Caco-2 (cell line): ENCODE data around the gene HSD11B2. TPM values are rescaled to one million over a fixed set of nuclear protein-coding genes. Genes with fewer than 3 reads are reported as not detected.

Experiments
- BruUV-seq: library from RNA; stranded (reverse); fragments of 400-500 nt; replicated peaks from 2 replicates; lab custom pipeline; 2021; lab: Mats Ljungman, UMichigan
- CTCF ChIA-PET: fragments of 300-600 bp; sonication (Branson Sonifier 250); formaldehyde crosslinking; loops from one replicate; lab custom pipeline; 2022; ENCODE audit warnings: antibody characterized with exemption; lab: Charles Lee
- POLR2A ChIA-PET: fragments of 300-600 bp; sonication (Branson Sonifier 250); formaldehyde crosslinking; loops from one replicate; lab custom pipeline; 2022; ENCODE audit warnings: antibody characterized with exemption; lab: Charles Lee
- DNase-seq, 2 experiments: peaks; one replicate each; pipeline versions ENCODE4 v3.0.0 to v3.0.0-alpha.2; 2020 to 2022
- H3K27me3 ChIP-seq: replicated peaks from 2 replicates; pipeline ENCODE4 v1.6.0; 2011; ENCODE audit warnings: low read length; ENCODE audit not compliant: control insufficient read depth, insufficient read depth
- H3K36me3 ChIP-seq: 2 replicates; pipeline ENCODE4 v1.5.1; 2011; ENCODE audit warnings: low read length; ENCODE audit not compliant: control insufficient read depth, insufficient read depth
- H3K4me1 ChIP-seq: fragments of 250-450 bp; sonication (Bioruptor Pico); 2 replicates; pipeline ENCODE4 v1.5.1; 2020; ENCODE audit warnings: mild to moderate bottlenecking
- H3K4me3 ChIP-seq: 2 replicates; pipeline ENCODE4 v1.5.1; 2011; ENCODE audit warnings: low read depth, mild to moderate bottlenecking, control low read depth, low read length
- H3K9me3 ChIP-seq: fragments of 250-450 bp; sonication (Bioruptor Pico); 2 replicates; pipeline ENCODE4 v1.5.1; 2020; ENCODE audit warnings: mild to moderate bottlenecking, moderate library complexity
- H3K27ac Mint-ChIP-seq: one replicate; pipeline ENCODE4 v1.8.0; 2022; ENCODE audit warnings: mixed read lengths; ENCODE audit not compliant: unreplicated experiment
- H3K27me3 Mint-ChIP-seq: one replicate; pipeline ENCODE4 v1.8.0; 2022; ENCODE audit warnings: mixed read lengths; ENCODE audit not compliant: insufficient read depth, unreplicated experiment
- H3K36me3 Mint-ChIP-seq: one replicate; pipeline ENCODE4 v1.8.0; 2022; ENCODE audit warnings: mild to moderate bottlenecking, mixed read lengths; ENCODE audit not compliant: insufficient read depth, unreplicated experiment
- H3K4me1 Mint-ChIP-seq: one replicate; pipeline ENCODE4 v1.8.0; 2022; ENCODE audit warnings: low read depth, mixed read lengths; ENCODE audit not compliant: unreplicated experiment
- H3K4me3 Mint-ChIP-seq: one replicate; pipeline ENCODE4 v1.8.0; 2022; ENCODE audit warnings: mild to moderate bottlenecking, moderate library complexity, mixed read lengths; ENCODE audit not compliant: unreplicated experiment
- H3K9me3 Mint-ChIP-seq: one replicate; pipeline ENCODE4 v1.8.0; 2022; ENCODE audit warnings: mixed read lengths; ENCODE audit not compliant: unreplicated experiment
- CTCF ChIP-seq, 2 experiments: fragments of 200-600 bp in 1 of 2; IDR thresholded peaks; 1 replicate in 1 of 2; 2 replicates in 1 of 2; pipeline versions ENCODE4 v1.5.1 to v1.8.0; 2011 to 2022; ENCODE audit warnings: antibody characterized with exemption in 1 of 2, control low read depth in 1 of 2, inconsistent platforms in 1 of 2, low read depth in 1 of 2, low read length in 1 of 2, mild to moderate bottlenecking in 1 of 2, moderate library complexity in 1 of 2; ENCODE audit not compliant: insufficient read depth in 1 of 2, severe bottlenecking in 1 of 2, unreplicated experiment in 1 of 2
- intact Hi-C: fragments of 100-400 bp; cut with micrococcal nuclease; formaldehyde crosslinking; loops from one replicate; pipeline ENCODE4 v1.10.0; 2022; ENCODE audit not compliant: unreplicated experiment
- total RNA-seq: library from RNA; stranded (reverse); gene quantifications from 2 replicates; pipeline ENCODE4 v1.2.3, GENCODE V29; 2022

HSD11B2 gene
- total RNA-seq, 1 experiment from 2014 or later = 11.3 TPM

GRCh38 chr16:67388191-67388590, 42.7 kb upstream of the HSD11B2 start:
- Mint-ChIP-seq H3K27me3 (no peaks in the 10 kb centered on the region), H3K4me1 (peaks cover 7% of the 10 kb centered on the region), H3K9me3 (no peaks in the 10 kb centered on the region), H3K27ac (no peak overlapping the region), H3K4me3 (no peak overlapping the region), H3K36me3 (no peaks in the 10 kb centered on the region)
- no peaks in the 10 kb centered on the region for H3K27me3 ChIP-seq
- H3K4me1 ChIP-seq = no peaks in the 10 kb centered on the region
- no peaks in the 10 kb centered on the region for H3K9me3 ChIP-seq
- H3K4me3 ChIP-seq = no peak overlapping the region
- TF ChIP-seq CTCF (IDR thresholded peaks at IDR 0.05; ENCODE audit: insufficient read depth in 1 of 2, low read depth in 1 of 2, low read length in 1 of 2, severe bottlenecking in 1 of 2, unreplicated experiment in 1 of 2) = no peak
- no peaks in the 10 kb centered on the region for H3K36me3 ChIP-seq
- intact Hi-C loops = no loop called here
- no peak for DNase-seq
- ChIA-PET CTCF (interaction anchor here (1.0 to 1.4 kb wide), 2 partner anchors 23 to 40 kb away, joined by 3 to 4 read pairs; no protein-coding TSS in a partner anchor), POLR2A (no interaction called here)
- BruUV-seq = no TSS peak

- DNase-seq = no peak
- H3K27me3 Mint-ChIP-seq = no peaks in the 10 kb centered on the region
- H3K36me3 Mint-ChIP-seq = no peaks in the 10 kb centered on the region
- ChIA-PET POLR2A (no interaction called here), CTCF (interaction anchor here (1.0 to 1.4 kb wide), 2 partner anchors 24 to 40 kb away, joined by 3 to 4 read pairs; no protein-coding TSS in a partner anchor)
- no peaks in the 10 kb centered on the region for H3K36me3 ChIP-seq
- H3K4me3 Mint-ChIP-seq = no peak overlapping the region
- H3K27me3 ChIP-seq = no peaks in the 10 kb centered on the region
- no peaks in the 10 kb centered on the region for H3K9me3 ChIP-seq
- H3K4me3 ChIP-seq = no peak overlapping the region
- H3K4me1 ChIP-seq = no peaks in the 10 kb centered on the region
- no peaks in the 10 kb centered on the region for H3K9me3 Mint-ChIP-seq
- peaks cover 7% of the 10 kb centered on the region for H3K4me1 Mint-ChIP-seq
- BruUV-seq = no TSS peak
- no peak overlapping the region for H3K27ac Mint-ChIP-seq
- intact Hi-C loops = no loop called here
- TF ChIP-seq CTCF (IDR thresholded peaks at IDR 0.05; ENCODE audit: insufficient read depth in 1 of 2, low read depth in 1 of 2, low read length in 1 of 2, severe bottlenecking in 1 of 2, unreplicated experiment in 1 of 2) = no peak
These were observed 42.3 kb upstream of the HSD11B2 start for GRCh38 chr16:67388591-67388990.

GRCh38 chr16:67389911-67390815, 40.8 kb upstream of the HSD11B2 start:
- no peaks in the 10 kb centered on the region for H3K27me3 ChIP-seq
- no peak overlapping the region for H3K4me3 ChIP-seq
- H3K36me3 ChIP-seq = no peaks in the 10 kb centered on the region
- H3K4me1 Mint-ChIP-seq = peaks cover 7% of the 10 kb centered on the region
- CTCF ChIA-PET = interaction anchor here (0.8 kb wide), 1 partner anchor 66 kb away, joined by 3 read pairs; no protein-coding TSS in a partner anchor
- no peak for DNase-seq
- H3K27me3 Mint-ChIP-seq = no peaks in the 10 kb centered on the region
- no peaks in the 10 kb centered on the region for H3K9me3 Mint-ChIP-seq
- H3K4me3 Mint-ChIP-seq = no peak overlapping the region
- no TSS peak for BruUV-seq
- no peak overlapping the region for H3K27ac Mint-ChIP-seq
- POLR2A ChIA-PET = no interaction called here
- intact Hi-C loops = no loop called here
- TF ChIP-seq CTCF (IDR thresholded peaks at IDR 0.05; ENCODE audit: insufficient read depth in 1 of 2, low read depth in 1 of 2, low read length in 1 of 2, severe bottlenecking in 1 of 2, unreplicated experiment in 1 of 2) = no peak
- H3K36me3 Mint-ChIP-seq = peaks cover 5% of the 10 kb centered on the region
- no peaks in the 10 kb centered on the region for H3K4me1 ChIP-seq
- no peaks in the 10 kb centered on the region for H3K9me3 ChIP-seq
